ENCODE results near the gene SETDB1.

DNA sequence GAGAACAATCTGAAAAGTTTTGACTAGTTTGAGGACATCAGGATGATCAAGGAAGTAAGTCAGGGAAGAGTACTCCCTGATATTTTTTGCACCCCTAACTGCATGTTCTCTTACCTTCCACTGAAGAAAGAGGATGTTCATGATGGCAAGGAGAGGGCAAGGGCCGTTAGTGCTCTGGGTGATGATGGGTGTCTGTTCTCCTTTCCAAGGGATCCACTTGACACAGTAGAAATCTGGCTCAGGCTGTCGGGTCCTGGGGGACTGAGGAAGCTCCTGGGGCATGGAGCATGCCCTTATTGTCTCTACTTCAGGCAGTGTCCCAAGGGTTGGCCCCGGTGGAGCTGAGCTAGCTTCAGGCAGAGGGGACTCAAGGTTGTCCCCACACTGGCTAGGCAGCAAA is 75.9 kb downstream of the SETDB1 start:
- TF ChIP-seq, protein P1, sequence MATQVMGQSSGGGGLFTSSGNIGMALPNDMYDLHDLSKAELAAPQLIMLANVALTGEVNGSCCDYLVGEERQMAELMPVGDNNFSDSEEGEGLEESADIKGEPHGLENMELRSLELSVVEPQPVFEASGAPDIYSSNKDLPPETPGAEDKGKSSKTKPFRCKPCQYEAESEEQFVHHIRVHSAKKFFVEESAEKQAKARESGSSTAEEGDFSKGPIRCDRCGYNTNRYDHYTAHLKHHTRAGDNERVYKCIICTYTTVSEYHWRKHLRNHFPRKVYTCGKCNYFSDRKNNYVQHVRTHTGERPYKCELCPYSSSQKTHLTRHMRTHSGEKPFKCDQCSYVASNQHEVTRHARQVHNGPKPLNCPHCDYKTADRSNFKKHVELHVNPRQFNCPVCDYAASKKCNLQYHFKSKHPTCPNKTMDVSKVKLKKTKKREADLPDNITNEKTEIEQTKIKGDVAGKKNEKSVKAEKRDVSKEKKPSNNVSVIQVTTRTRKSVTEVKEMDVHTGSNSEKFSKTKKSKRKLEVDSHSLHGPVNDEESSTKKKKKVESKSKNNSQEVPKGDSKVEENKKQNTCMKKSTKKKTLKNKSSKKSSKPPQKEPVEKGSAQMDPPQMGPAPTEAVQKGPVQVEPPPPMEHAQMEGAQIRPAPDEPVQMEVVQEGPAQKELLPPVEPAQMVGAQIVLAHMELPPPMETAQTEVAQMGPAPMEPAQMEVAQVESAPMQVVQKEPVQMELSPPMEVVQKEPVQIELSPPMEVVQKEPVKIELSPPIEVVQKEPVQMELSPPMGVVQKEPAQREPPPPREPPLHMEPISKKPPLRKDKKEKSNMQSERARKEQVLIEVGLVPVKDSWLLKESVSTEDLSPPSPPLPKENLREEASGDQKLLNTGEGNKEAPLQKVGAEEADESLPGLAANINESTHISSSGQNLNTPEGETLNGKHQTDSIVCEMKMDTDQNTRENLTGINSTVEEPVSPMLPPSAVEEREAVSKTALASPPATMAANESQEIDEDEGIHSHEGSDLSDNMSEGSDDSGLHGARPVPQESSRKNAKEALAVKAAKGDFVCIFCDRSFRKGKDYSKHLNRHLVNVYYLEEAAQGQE (IDR thresholded peaks at IDR 0.05; ENCODE audit: insufficient replicate concordance, low read depth): no peak
- TF ChIP-seq, protein P2, sequence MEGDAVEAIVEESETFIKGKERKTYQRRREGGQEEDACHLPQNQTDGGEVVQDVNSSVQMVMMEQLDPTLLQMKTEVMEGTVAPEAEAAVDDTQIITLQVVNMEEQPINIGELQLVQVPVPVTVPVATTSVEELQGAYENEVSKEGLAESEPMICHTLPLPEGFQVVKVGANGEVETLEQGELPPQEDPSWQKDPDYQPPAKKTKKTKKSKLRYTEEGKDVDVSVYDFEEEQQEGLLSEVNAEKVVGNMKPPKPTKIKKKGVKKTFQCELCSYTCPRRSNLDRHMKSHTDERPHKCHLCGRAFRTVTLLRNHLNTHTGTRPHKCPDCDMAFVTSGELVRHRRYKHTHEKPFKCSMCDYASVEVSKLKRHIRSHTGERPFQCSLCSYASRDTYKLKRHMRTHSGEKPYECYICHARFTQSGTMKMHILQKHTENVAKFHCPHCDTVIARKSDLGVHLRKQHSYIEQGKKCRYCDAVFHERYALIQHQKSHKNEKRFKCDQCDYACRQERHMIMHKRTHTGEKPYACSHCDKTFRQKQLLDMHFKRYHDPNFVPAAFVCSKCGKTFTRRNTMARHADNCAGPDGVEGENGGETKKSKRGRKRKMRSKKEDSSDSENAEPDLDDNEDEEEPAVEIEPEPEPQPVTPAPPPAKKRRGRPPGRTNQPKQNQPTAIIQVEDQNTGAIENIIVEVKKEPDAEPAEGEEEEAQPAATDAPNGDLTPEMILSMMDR (IDR thresholded peaks at IDR 0.05; ENCODE audit: insufficient read depth, low read length): no peak
- no peak; the same call in 1 of the 2 replicates for TF ChIP-seq SPI1 (IDR thresholded peaks at IDR 0.05; ENCODE audit: borderline replicate concordance, low read depth)
- no peak for TF ChIP-seq GABPA (IDR thresholded peaks at IDR 0.05; ENCODE audit: low read depth)

All from HL-60 (cell line).